ENCODE results near the gene NOTO.

GRCh38 chr2:73253400-73253799 is 51.0 kb downstream of the NOTO start:
- TF ChIP-seq CTCF (IDR thresholded peaks at IDR 0.05) (no peak), POLR2A (IDR thresholded peaks at IDR 0.05) (no peak)
